Hepatocyte (in vitro differentiated cells): ENCODE measurements around the gene SPECC1L.

Source experiments
- CTCF ChIP-seq: fragments of 200-600 bp; sonication (generic); IDR thresholded peaks from 2 replicates; pipeline ENCODE4 v1.5.1; 2016; ENCODE audit warnings: antibody characterized with exemption, mild to moderate bottlenecking; ENCODE audit not compliant: poor library complexity
- EZH2 ChIP-seq: fragments of 200-600 bp; sonication (generic); IDR thresholded peaks from 2 replicates; pipeline ENCODE4 v1.6.1; 2016; ENCODE audit warnings: antibody characterized with exemption, mild to moderate bottlenecking, borderline replicate concordance
- EZH2phosphoT487 ChIP-seq: fragments of 200-600 bp; sonication (generic); IDR thresholded peaks from one replicate; pipeline ENCODE4 v1.6.1; 2018; ENCODE audit warnings: antibody characterized with exemption, mild to moderate bottlenecking, low read depth, moderate library complexity; ENCODE audit not compliant: unreplicated experiment, severe bottlenecking

- no peak for TF ChIP-seq CTCF
- TF ChIP-seq EZH2phosphoT487: no peak
- no peak for TF ChIP-seq EZH2
These were observed 143.2 kb downstream of the SPECC1L start for GRCh38 chr22:24413736-24414385.
